Thymus (tissue), 11 donors: ENCODE measurements around the gene RBM17. TPM values are rescaled to one million over a fixed set of nuclear protein-coding genes. Genes with fewer than 3 reads are reported as not detected.
"Not testable (repeated sequence)": the region's sequence is repeated elsewhere in the genome, so short reads cannot be mapped to it uniquely, and the experiment has no call there.

Source experiments
- DNase-seq, 9 donors: peaks; one replicate each; pipeline ENCODE4 v3.0.0-alpha.2; 2013; ENCODE audit warnings: low spot score in 9 of 9, low read depth in 6 of 9, missing footprints in 1 of 9
- H3K27ac ChIP-seq, 2 donors: one replicate each; pipeline ENCODE4 v1.5.1; 2013; ENCODE audit warnings: control low read depth in 1 of 2, low read depth in 1 of 2, low read length in 1 of 2, mild to moderate bottlenecking in 1 of 2, moderate library complexity in 1 of 2
- H3K27me3 ChIP-seq, 2 donors: one replicate each; pipeline ENCODE4 v1.5.1; 2013; ENCODE audit warnings: low read length in 1 of 2; ENCODE audit not compliant: control insufficient read depth in 2 of 2, insufficient read depth in 1 of 2
- H3K36me3 ChIP-seq, 2 donors: one replicate each; pipeline ENCODE4 v1.5.1; 2013; ENCODE audit warnings: low read length in 1 of 2, mild to moderate bottlenecking in 1 of 2, moderate library complexity in 1 of 2; ENCODE audit not compliant: control insufficient read depth in 2 of 2, insufficient read depth in 2 of 2
- H3K4me1 ChIP-seq, 2 donors: one replicate each; pipeline ENCODE4 v1.5.1; 2013; ENCODE audit warnings: low read length in 2 of 2; ENCODE audit not compliant: control insufficient read depth in 2 of 2, insufficient read depth in 2 of 2
- H3K4me3 ChIP-seq, 2 donors: one replicate each; pipeline ENCODE4 v1.5.1; 2013; ENCODE audit warnings: low read length in 2 of 2, control low read depth in 1 of 2, mild to moderate bottlenecking in 1 of 2
- H3K9me3 ChIP-seq, 2 donors: one replicate each; pipeline ENCODE4 v1.5.1; 2013; ENCODE audit warnings: low read length in 1 of 2, mild to moderate bottlenecking in 1 of 2; ENCODE audit not compliant: control insufficient read depth in 2 of 2, insufficient read depth in 1 of 2
- WGBS: extraction: QIAGEN DNeasy Blood & Tissue Kit; methylation state at CpG from one replicate; pipeline ENCODE4 v1.1.7; 2013; 5-methylcytosine and 5-hydroxymethylcytosine counted together
- polyA plus RNA-seq: library from polyadenylated mRNA; stranded (reverse); fragments of 200-250 nt; gene quantifications from one replicate; pipeline ENCODE4 v1.2.3, GENCODE V29; 2013
- total RNA-seq: library from RNA; stranded (reverse); fragments of 120-200 nt; gene quantifications from one replicate; pipeline ENCODE4 v1.2.4, GENCODE V29; 2013
- donor health status: healthy.

The RBM17 gene
- total and polyA plus RNA-seq, 2 donors = 59.1 to 122 TPM

DNA sequence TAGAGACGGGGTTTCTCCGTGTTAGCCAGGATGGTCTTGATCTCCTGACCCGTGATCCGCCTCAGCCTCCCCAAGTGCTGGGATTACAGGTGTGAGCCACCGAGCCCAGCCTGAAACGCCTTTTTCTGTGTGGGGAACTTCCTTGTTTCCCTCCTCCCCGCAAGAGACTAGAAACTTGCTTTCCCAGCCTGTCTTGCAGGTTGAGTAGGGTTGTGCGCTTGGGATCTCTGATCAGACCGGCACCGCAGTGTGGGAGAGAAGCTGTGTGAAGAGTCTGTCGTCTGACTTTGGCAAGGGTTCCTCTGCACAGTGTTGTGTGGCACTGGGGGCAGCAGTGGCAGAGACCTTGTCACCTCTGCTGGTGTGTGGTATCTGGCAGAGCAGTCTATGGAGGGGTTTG is 28.9 kb downstream of the RBM17 start:
- H3K4me1 ChIP-seq = no peaks in the 10 kb centered on the region
- no peak overlapping the region for H3K4me3 ChIP-seq
- H3K9me3 ChIP-seq = no peaks in the 10 kb centered on the region
- no peak for DNase-seq
- no peaks in the 10 kb centered on the region for H3K27me3 ChIP-seq
- H3K36me3 ChIP-seq = peaks cover 12 to 48% of the 10 kb centered on the region in 2 donors
- 94% methylated on average over 11 of the region's 11 CpGs for WGBS
- no peak overlapping the region for H3K27ac ChIP-seq

GRCh38 chr10:6119423-6119822 is 30.6 kb downstream of the RBM17 start:
- H3K27ac ChIP-seq = no peak overlapping the region
- DNase-seq = no peak
- WGBS = 86% methylated on average over 5 of the region's 5 CpGs
- peaks cover 6 to 31% of the 10 kb centered on the region in 2 donors for H3K36me3 ChIP-seq
- H3K4me3 ChIP-seq = no peak overlapping the region
- no peaks in the 10 kb centered on the region for H3K27me3 ChIP-seq
- H3K4me1 ChIP-seq = no peaks in the 10 kb centered on the region
- no peaks in the 10 kb centered on the region for H3K9me3 ChIP-seq

DNA sequence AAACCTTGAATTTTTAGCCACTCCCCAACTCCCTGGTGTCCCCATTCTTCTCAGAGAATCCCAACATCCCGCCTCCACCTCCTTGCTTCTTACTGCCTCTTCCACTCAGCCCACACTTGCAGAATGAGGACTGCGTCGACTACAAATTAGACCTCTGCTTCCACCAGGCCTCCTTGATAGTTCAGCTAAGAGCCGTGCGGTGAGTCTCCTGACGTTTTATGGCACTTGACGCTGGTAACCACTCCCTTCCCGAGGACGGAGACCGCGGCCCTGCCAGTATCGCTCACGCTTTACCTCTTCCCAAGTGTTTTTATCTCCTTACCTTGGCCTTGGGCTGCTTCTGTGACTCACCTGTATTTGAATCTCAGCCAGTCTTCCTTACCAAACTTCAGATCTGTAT is 31.1 kb downstream of the RBM17 start:
- Histone ChIP-seq H3K4me1 (no peaks in the 10 kb centered on the region), H3K27ac (peak overlapping the region; percentile 13 to 37), H3K36me3 (peaks cover under 1 to 26% of the 10 kb centered on the region in 2 donors), H3K4me3 (no peak overlapping the region), H3K27me3 (no peaks in the 10 kb centered on the region), H3K9me3 (no peaks in the 10 kb centered on the region)
- 93% methylated on average over 13 of the region's 13 CpGs for WGBS
- no peak for DNase-seq

- no peak overlapping the region for H3K27ac ChIP-seq
- peaks cover 0 to 19% of the 10 kb centered on the region in 2 donors for H3K36me3 ChIP-seq
- H3K4me1 ChIP-seq = no peaks in the 10 kb centered on the region
- no peak overlapping the region for H3K4me3 ChIP-seq
- WGBS = 93% methylated on average over 15 of the region's 15 CpGs
- no peaks in the 10 kb centered on the region for H3K27me3 ChIP-seq
- DNase-seq = no peak
- H3K9me3 ChIP-seq = no peaks in the 10 kb centered on the region
Measured at GRCh38 chr10:6120691-6121090, 31.9 kb downstream of the RBM17 start.

DNA sequence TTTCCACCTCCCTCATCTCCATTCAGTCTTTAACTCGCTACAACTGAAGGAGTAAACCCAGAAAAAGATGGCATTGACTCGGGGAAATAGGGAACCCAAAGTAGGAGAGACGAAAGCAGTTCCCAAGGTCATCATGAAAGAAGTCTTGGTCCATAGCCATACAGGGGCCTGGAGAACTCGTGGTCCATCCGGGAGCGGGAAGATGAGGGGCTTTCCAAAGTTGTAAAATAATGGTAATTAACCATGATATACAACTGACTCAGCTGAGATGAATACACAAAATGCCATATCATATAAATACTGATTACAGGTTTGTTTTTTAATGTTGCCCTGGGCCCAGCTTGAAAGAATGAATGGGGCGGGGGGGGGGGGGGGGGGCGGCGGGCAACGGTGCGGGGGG is 32.3 kb downstream of the RBM17 start:
- no peaks in the 10 kb centered on the region for H3K9me3 ChIP-seq
- H3K27ac ChIP-seq = no peak overlapping the region
- no peak for DNase-seq
- peaks cover 0 to 15% of the 10 kb centered on the region in 2 donors for H3K36me3 ChIP-seq
- 96% methylated on average over 11 of the region's 11 CpGs for WGBS
- H3K4me3 ChIP-seq = no peak overlapping the region
- no peaks in the 10 kb centered on the region for H3K27me3 ChIP-seq
- no peaks in the 10 kb centered on the region for H3K4me1 ChIP-seq

- H3K27me3 ChIP-seq = no peaks in the 10 kb centered on the region
- 77% methylated on average over 5 of the region's 5 CpGs for WGBS
- H3K4me1 ChIP-seq = peaks cover 2 to 4% of the 10 kb centered on the region in 2 donors
- H3K9me3 ChIP-seq = no peaks in the 10 kb centered on the region
- no peak for DNase-seq
- H3K27ac ChIP-seq = no peak overlapping the region
- no peak overlapping the region for H3K4me3 ChIP-seq
- H3K36me3 ChIP-seq = peaks cover 0 to 5% of the 10 kb centered on the region in 2 donors
Measured at GRCh38 chr10:6123532-6123931, 34.7 kb downstream of the RBM17 start.

DNA sequence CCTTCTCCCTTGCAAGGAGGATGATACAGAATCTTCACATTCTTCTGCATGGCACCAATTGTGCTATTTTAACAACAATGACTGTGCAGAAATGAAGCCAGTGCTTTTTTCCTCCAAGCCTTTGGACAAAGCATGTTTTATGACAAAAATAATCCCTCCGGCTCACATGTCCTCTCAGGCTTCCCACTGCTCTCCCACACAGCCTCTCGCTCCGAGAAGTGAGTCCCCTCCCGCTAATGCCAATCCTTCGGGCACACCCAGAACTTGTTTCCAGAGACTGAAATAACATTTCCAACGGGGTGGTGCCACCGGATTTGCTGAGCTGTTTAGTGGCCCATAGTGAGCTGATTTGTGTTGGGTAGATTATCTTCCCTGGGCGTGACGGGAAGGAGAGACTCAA is 35.8 kb downstream of the RBM17 start:
- no peak overlapping the region for H3K27ac ChIP-seq
- H3K9me3 ChIP-seq = no peaks in the 10 kb centered on the region
- no peaks in the 10 kb centered on the region for H3K27me3 ChIP-seq
- H3K36me3 ChIP-seq = peaks cover 0 to 5% of the 10 kb centered on the region in 2 donors
- WGBS = 41% methylated on average over 9 of the region's 9 CpGs
- H3K4me1 ChIP-seq = peaks cover 4 to 11% of the 10 kb centered on the region in 2 donors
- no peak overlapping the region for H3K4me3 ChIP-seq
- DNase-seq = no peak

GRCh38 chr10:6127461-6127860 is 38.6 kb downstream of the RBM17 start:
- not testable (repeated sequence) for DNase-seq, H3K27me3 ChIP-seq, H3K9me3 ChIP-seq, H3K27ac ChIP-seq, H3K4me3 ChIP-seq, H3K36me3 ChIP-seq
- peaks cover 4 to 15% of the 10 kb centered on the region in 2 donors for H3K4me1 ChIP-seq

GRCh38 chr10:6128087-6128486 is 39.3 kb downstream of the RBM17 start:
- Histone ChIP-seq H3K9me3 (no peaks in the 10 kb centered on the region), H3K27ac (no peak overlapping the region), H3K4me1 (peaks cover 4 to 15% of the 10 kb centered on the region in 2 donors), H3K36me3 (no peaks in the 10 kb centered on the region), H3K4me3 (no peak overlapping the region), H3K27me3 (no peaks in the 10 kb centered on the region)
- WGBS = 97% methylated on average over 8 of the region's 8 CpGs
- DNase-seq = no peak
